Astrocyte (in vitro differentiated cells and primary cell): ENCODE measurements around the gene ZMYND8.

Experiments
- EZH2 ChIP-seq: IDR thresholded peaks from 2 replicates; pipeline ENCODE4 v1.6.1; 2012; ENCODE audit warnings: mild to moderate bottlenecking, low read length, inconsistent platforms; ENCODE audit not compliant: insufficient read depth
- TF ChIP-seq, protein P1 (sequence below): IDR thresholded peaks from 2 replicates; pipeline ENCODE4 v1.5.1; 2011; ENCODE audit warnings: low read depth, mild to moderate bottlenecking, inconsistent platforms, low read length, moderate library complexity; ENCODE audit not compliant: insufficient read depth

DNA sequence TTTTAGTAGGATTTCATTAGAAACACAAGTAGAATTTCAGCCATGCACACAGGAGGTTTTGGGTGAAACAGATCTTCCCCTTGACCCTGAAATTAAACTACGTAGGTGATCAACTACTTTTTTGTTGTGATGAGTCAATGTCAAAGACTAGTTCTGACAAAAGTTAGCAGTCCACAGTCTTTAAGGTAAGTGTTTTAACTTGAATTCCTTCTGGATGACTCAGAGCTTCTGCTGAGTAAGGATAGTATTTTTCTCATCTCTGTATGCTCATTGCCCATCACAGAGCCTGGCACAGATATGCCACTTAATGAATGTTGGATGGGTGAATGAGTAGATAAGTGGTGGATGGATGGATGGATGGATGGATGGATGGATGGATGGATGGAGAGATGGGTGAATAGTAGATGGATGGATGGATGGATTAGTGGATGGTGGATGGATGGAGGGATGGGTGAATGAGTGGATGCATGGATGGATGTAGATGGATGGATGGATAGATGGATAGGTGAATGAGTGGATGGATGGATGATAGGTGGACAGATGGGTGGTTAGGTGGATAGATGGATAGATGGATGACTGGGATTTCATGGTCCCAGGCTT lies 165.3 kb downstream of the ZMYND8 start:
- TF ChIP-seq, protein P1, sequence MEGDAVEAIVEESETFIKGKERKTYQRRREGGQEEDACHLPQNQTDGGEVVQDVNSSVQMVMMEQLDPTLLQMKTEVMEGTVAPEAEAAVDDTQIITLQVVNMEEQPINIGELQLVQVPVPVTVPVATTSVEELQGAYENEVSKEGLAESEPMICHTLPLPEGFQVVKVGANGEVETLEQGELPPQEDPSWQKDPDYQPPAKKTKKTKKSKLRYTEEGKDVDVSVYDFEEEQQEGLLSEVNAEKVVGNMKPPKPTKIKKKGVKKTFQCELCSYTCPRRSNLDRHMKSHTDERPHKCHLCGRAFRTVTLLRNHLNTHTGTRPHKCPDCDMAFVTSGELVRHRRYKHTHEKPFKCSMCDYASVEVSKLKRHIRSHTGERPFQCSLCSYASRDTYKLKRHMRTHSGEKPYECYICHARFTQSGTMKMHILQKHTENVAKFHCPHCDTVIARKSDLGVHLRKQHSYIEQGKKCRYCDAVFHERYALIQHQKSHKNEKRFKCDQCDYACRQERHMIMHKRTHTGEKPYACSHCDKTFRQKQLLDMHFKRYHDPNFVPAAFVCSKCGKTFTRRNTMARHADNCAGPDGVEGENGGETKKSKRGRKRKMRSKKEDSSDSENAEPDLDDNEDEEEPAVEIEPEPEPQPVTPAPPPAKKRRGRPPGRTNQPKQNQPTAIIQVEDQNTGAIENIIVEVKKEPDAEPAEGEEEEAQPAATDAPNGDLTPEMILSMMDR: no peak
- TF ChIP-seq EZH2: no peak
